Measurements from ENCODE around the gene C16orf87. TPM values are rescaled to one million over a fixed set of nuclear protein-coding genes. Genes with fewer than 3 reads are reported as not detected.

Gene C16orf87
- total RNA-seq: 4.6 and 4.7 TPM in 2 replicates

GRCh38 chr16:46830902-46831647 is at the start of gene C16orf87:
Gene C16orf87, minus strand, starts transcription at chr16:46831180. Its CDS starts 31 bp downstream, at chr16:46831149.

GRCh38 chr16:46747777-46748651 is 83.0 kb downstream of the C16orf87 start, which contains the start of gene MYLK3:
Gene MYLK3, minus strand, starts transcription at chr16:46748344. Its CDS starts 151 bp downstream, at chr16:46748193.

Other genes starting within 250 kb of the C16orf87 start
- 27.8 and 29.9 TPM in 2 replicates for gene SHCBP1, start 209.8 kb downstream of the C16orf87 start, total RNA-seq
- 60.2 and 65.4 TPM in 2 replicates for gene VPS35, start 142.0 kb downstream of the C16orf87 start, total RNA-seq
- gene ORC6, start 141.5 kb downstream of the C16orf87 start, total RNA-seq: 27.4 and 28.7 TPM in 2 replicates
- gene MYLK3, start 82.8 kb downstream of the C16orf87 start, total RNA-seq: under 0.01 TPM in 2 replicates
- 24.2 and 27.1 TPM in 2 replicates for gene GPT2, start 53.2 kb upstream of the C16orf87 start, total RNA-seq
- gene DNAJA2, start 142.5 kb upstream of the C16orf87 start, total RNA-seq: 34.3 and 41.0 TPM in 2 replicates

All from bronchus fibroblast of lung (primary cell).